DOHH2 (cell line): ENCODE data around the gene MKLN1.

ENCODE experiments used
- EZH2phosphoT487 ChIP-seq: fragments of 200-600 bp; sonication (generic); IDR thresholded peaks from 2 replicates; pipeline ENCODE4 v1.6.1; 2017; ENCODE audit warnings: borderline replicate concordance, mild to moderate bottlenecking, antibody characterized with exemption, low read length, moderate library complexity, mixed read lengths
- TF ChIP-seq, protein P1 (sequence below): fragments of 200-600 bp; sonication (generic); IDR thresholded peaks from one replicate; pipeline ENCODE4 v1.5.1; 2014; ENCODE audit warnings: antibody characterized with exemption, mild to moderate bottlenecking, low read depth, low read length; ENCODE audit not compliant: poor library complexity, severe bottlenecking

DNA sequence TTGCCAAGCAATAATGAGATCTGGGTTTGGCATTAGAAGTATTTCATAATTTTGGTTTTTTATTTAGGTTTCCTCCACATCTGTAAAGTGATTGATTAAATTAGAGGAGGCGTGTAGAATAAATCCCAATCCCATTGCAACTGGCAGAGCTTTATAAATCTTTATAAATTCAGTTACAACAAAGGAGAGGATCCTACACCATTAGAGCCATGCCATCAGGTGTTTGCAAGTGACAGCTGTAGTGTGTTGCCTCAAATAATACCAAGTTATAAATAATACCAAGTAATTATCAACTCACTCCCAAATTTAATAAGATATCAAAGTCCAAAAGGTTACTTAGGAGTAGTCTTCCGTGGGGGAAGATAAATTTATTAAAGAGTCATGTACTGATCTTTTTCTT, 166.5 kb downstream of the MKLN1 start:
- TF ChIP-seq, protein P1, sequence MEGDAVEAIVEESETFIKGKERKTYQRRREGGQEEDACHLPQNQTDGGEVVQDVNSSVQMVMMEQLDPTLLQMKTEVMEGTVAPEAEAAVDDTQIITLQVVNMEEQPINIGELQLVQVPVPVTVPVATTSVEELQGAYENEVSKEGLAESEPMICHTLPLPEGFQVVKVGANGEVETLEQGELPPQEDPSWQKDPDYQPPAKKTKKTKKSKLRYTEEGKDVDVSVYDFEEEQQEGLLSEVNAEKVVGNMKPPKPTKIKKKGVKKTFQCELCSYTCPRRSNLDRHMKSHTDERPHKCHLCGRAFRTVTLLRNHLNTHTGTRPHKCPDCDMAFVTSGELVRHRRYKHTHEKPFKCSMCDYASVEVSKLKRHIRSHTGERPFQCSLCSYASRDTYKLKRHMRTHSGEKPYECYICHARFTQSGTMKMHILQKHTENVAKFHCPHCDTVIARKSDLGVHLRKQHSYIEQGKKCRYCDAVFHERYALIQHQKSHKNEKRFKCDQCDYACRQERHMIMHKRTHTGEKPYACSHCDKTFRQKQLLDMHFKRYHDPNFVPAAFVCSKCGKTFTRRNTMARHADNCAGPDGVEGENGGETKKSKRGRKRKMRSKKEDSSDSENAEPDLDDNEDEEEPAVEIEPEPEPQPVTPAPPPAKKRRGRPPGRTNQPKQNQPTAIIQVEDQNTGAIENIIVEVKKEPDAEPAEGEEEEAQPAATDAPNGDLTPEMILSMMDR = no peak
- no peak for TF ChIP-seq EZH2phosphoT487
